Endothelial cell of umbilical vein (primary cell): ENCODE results near the gene GYS1.

ENCODE experiments used
- EZH2 ChIP-seq: IDR thresholded peaks from 2 replicates; pipeline ENCODE4 v1.6.1; 2012; ENCODE audit warnings: borderline replicate concordance, low read depth, mild to moderate bottlenecking, moderate library complexity, low read length, inconsistent platforms; ENCODE audit not compliant: severe bottlenecking
- FOS ChIP-seq: IDR thresholded peaks from 2 replicates; pipeline ENCODE4 v1.6.1; 2011; ENCODE audit warnings: mild to moderate bottlenecking, low read length, moderate library complexity, borderline replicate concordance; ENCODE audit not compliant: insufficient read depth
- JUN ChIP-seq: IDR thresholded peaks from 2 replicates; pipeline ENCODE4 v1.6.1; 2011; ENCODE audit warnings: borderline replicate concordance, low read depth; ENCODE audit not compliant: insufficient read length, insufficient read depth
- MYC ChIP-seq: IDR thresholded peaks from one replicate; pipeline ENCODE4 v1.6.1; 2011; ENCODE audit warnings: mild to moderate bottlenecking, low read depth, low read length
- POLR2A ChIP-seq: IDR thresholded peaks from 2 replicates; pipeline ENCODE4 v1.6.1; 2012; ENCODE audit warnings: low read depth, mild to moderate bottlenecking, control low read depth, low read length
- POLR2AphosphoS5 ChIP-seq: IDR thresholded peaks from 2 replicates; pipeline ENCODE4 v1.6.1; 2012; ENCODE audit warnings: low read depth, mild to moderate bottlenecking, control low read depth, low read length, moderate library complexity; ENCODE audit not compliant: insufficient read depth
- TF ChIP-seq, protein P1 (sequence below): IDR thresholded peaks from 2 replicates; pipeline ENCODE4 v1.6.1; 2011; ENCODE audit not compliant: insufficient read depth, insufficient read length
- TF ChIP-seq, protein P2 (sequence below), 2 donors: IDR thresholded peaks; 1 replicate in 1 of 2; 2 replicates in 1 of 2; pipeline ENCODE4 v1.5.1; 2011; ENCODE audit warnings: low read length in 2 of 2, mild to moderate bottlenecking in 2 of 2, moderate library complexity in 2 of 2, control low read depth in 1 of 2, inconsistent platforms in 1 of 2, low read depth in 1 of 2; ENCODE audit not compliant: insufficient read depth in 1 of 2; ENCODE audit errors: extremely low read depth in 1 of 2

DNA sequence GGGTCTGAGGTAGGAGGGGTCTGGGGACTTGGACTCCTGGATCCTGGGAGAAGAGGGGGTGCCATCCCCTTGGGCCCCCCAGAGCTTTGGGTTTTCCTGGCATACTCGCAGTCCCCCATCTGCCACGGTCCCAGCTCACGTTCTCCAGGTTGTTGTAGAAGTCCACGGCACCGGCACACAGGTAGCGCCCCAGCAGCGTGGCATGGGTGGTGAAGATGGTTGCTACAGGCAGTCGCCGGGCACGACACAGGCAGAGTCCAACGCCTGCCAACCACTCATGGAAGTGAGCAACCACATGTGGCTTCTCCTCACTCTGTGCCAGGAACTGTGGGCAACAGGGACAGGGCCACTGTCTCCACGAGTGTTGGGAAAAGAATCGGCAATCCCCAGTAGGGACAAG, 7.4 kb downstream of the GYS1 start:
- TF ChIP-seq, protein P1, sequence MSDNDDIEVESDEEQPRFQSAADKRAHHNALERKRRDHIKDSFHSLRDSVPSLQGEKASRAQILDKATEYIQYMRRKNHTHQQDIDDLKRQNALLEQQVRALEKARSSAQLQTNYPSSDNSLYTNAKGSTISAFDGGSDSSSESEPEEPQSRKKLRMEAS, result no peak
- TF ChIP-seq, protein P2, sequence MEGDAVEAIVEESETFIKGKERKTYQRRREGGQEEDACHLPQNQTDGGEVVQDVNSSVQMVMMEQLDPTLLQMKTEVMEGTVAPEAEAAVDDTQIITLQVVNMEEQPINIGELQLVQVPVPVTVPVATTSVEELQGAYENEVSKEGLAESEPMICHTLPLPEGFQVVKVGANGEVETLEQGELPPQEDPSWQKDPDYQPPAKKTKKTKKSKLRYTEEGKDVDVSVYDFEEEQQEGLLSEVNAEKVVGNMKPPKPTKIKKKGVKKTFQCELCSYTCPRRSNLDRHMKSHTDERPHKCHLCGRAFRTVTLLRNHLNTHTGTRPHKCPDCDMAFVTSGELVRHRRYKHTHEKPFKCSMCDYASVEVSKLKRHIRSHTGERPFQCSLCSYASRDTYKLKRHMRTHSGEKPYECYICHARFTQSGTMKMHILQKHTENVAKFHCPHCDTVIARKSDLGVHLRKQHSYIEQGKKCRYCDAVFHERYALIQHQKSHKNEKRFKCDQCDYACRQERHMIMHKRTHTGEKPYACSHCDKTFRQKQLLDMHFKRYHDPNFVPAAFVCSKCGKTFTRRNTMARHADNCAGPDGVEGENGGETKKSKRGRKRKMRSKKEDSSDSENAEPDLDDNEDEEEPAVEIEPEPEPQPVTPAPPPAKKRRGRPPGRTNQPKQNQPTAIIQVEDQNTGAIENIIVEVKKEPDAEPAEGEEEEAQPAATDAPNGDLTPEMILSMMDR (IDR thresholded peaks at IDR 0.05; ENCODE audit: extremely low read depth in 1 of 2, insufficient read depth in 1 of 2, low read depth in 1 of 2, low read length in 2 of 2), result no peak
- TF ChIP-seq EZH2 (no peak), POLR2A (no peak), POLR2AphosphoS5 (no peak), MYC (no peak), JUN (no peak), FOS (no peak)
